H9 (cell line): ENCODE data around the gene POU2F3. TPM values are rescaled to one million over a fixed set of nuclear protein-coding genes. Genes with fewer than 3 reads are reported as not detected.

Source experiments
- DNase-seq: peaks from one replicate; pipeline ENCODE4 v3.0.0-alpha.2; 2017
- H2AFZ ChIP-seq: one replicate; pipeline ENCODE4 v1.6.1; 2013; ENCODE audit warnings: mild to moderate bottlenecking, low read length, control low read depth, moderate library complexity
- H2AK5ac ChIP-seq: 2 replicates; pipeline ENCODE4 v1.6.1; 2013; ENCODE audit warnings: low read length, control low read depth, mixed read lengths; ENCODE audit not compliant: insufficient read length
- H2BK120ac ChIP-seq: one replicate; pipeline ENCODE4 v1.6.1; 2013; ENCODE audit warnings: low read depth, mild to moderate bottlenecking, low read length, control low read depth, inconsistent platforms; ENCODE audit not compliant: poor library complexity, severe bottlenecking
- H2BK12ac ChIP-seq: 2 replicates; pipeline ENCODE4 v1.6.1; 2013; ENCODE audit warnings: low read length, control low read depth, mixed read lengths, low read depth; ENCODE audit not compliant: insufficient read length
- H2BK15ac ChIP-seq: 2 replicates; pipeline ENCODE4 v1.6.1; 2013; ENCODE audit warnings: low read depth, low read length, control low read depth
- H2BK20ac ChIP-seq: one replicate; pipeline ENCODE4 v1.6.1; 2013; ENCODE audit warnings: low read depth, mild to moderate bottlenecking, low read length, control low read depth, inconsistent platforms; ENCODE audit not compliant: poor library complexity, severe bottlenecking
- H2BK5ac ChIP-seq: 2 replicates; pipeline ENCODE4 v1.6.1; 2013; ENCODE audit warnings: low read length, control low read depth, mixed read lengths; ENCODE audit not compliant: insufficient read length
- H3K14ac ChIP-seq: 2 replicates; pipeline ENCODE4 v1.6.1; 2013; ENCODE audit warnings: low read length, control low read depth; ENCODE audit not compliant: insufficient read depth
- H3K18ac ChIP-seq: 2 replicates; pipeline ENCODE4 v1.6.1; 2013; ENCODE audit warnings: low read depth, mild to moderate bottlenecking, mixed read lengths, low read length, control low read depth; ENCODE audit not compliant: insufficient read length
- H3K23ac ChIP-seq: 2 replicates; pipeline ENCODE4 v1.6.1; 2013; ENCODE audit warnings: low read length, control low read depth, mixed read lengths, low read depth; ENCODE audit not compliant: insufficient read length
- H3K23me2 ChIP-seq: 2 replicates; pipeline ENCODE4 v1.6.1; 2013; ENCODE audit warnings: low read depth, mild to moderate bottlenecking, mixed read lengths, low read length, control low read depth; ENCODE audit not compliant: insufficient read length, poor library complexity, severe bottlenecking
- H3K27ac ChIP-seq: 2 replicates; pipeline ENCODE4 v1.5.1; 2013; ENCODE audit warnings: low read length, control low read depth, mixed read lengths, low read depth; ENCODE audit not compliant: insufficient read length
- H3K27me3 ChIP-seq: 2 replicates; pipeline ENCODE4 v1.6.1; 2013; ENCODE audit warnings: low read length, control low read depth, inconsistent platforms; ENCODE audit not compliant: insufficient read depth
- H3K4ac ChIP-seq: 2 replicates; pipeline ENCODE4 v1.6.1; 2013; ENCODE audit warnings: low read depth, mild to moderate bottlenecking, control low read depth, inconsistent platforms, low read length, moderate library complexity
- H3K4me1 ChIP-seq: 2 replicates; pipeline ENCODE4 v1.6.1; 2013; ENCODE audit warnings: low read length, control low read depth, inconsistent platforms; ENCODE audit not compliant: insufficient read depth
- H3K4me2 ChIP-seq: 2 replicates; pipeline ENCODE4 v1.6.1; 2013; ENCODE audit warnings: low read length, control low read depth, mixed read lengths; ENCODE audit not compliant: insufficient read length, insufficient read depth
- H3K56ac ChIP-seq: 2 replicates; pipeline ENCODE4 v1.6.1; 2013; ENCODE audit warnings: low read depth, mild to moderate bottlenecking, mixed read lengths, low read length, control low read depth; ENCODE audit not compliant: insufficient read length
- H3K79me1 ChIP-seq: 2 replicates; pipeline ENCODE4 v1.6.1; 2013; ENCODE audit warnings: low read depth, mild to moderate bottlenecking, moderate library complexity, low read length, control low read depth, inconsistent platforms; ENCODE audit not compliant: insufficient read depth, poor library complexity, severe bottlenecking
- H3K79me2 ChIP-seq: 2 replicates; pipeline ENCODE4 v1.6.1; 2013; ENCODE audit warnings: low read length, control low read depth, inconsistent platforms; ENCODE audit not compliant: insufficient read depth
- H3K9ac ChIP-seq: 2 replicates; pipeline ENCODE4 v1.6.1; 2013; ENCODE audit warnings: low read length, control low read depth, mixed read lengths; ENCODE audit not compliant: insufficient read length; ENCODE audit errors: extremely low read depth
- H3K9me3 ChIP-seq: one replicate; pipeline ENCODE4 v1.6.1; 2013; ENCODE audit warnings: low read depth, low read length, inconsistent platforms; ENCODE audit not compliant: control insufficient read depth
- H3T11ph ChIP-seq: one replicate; pipeline ENCODE4 v1.6.1; 2013; ENCODE audit warnings: mild to moderate bottlenecking, low read length, control low read depth, inconsistent platforms
- H4K20me1 ChIP-seq: one replicate; pipeline ENCODE4 v1.6.1; 2013; ENCODE audit not compliant: control insufficient read depth, insufficient read length, insufficient read depth
- H4K5ac ChIP-seq: 2 replicates; pipeline ENCODE4 v1.6.1; 2013; ENCODE audit warnings: low read depth, mild to moderate bottlenecking, mixed read lengths, low read length, control low read depth; ENCODE audit not compliant: insufficient read length
- H4K8ac ChIP-seq: replicated peaks from 2 replicates; pipeline ENCODE4 v1.6.1; 2013; ENCODE audit warnings: low read length, control low read depth, mixed read lengths, low read depth; ENCODE audit not compliant: insufficient read length
- H4K91ac ChIP-seq: 2 replicates; pipeline ENCODE4 v1.6.1; 2013; ENCODE audit warnings: low read depth, mild to moderate bottlenecking, moderate library complexity, mixed read lengths, low read length, control low read depth; ENCODE audit not compliant: insufficient read length
- H3K27ac Mint-ChIP-seq, 3 experiments: 2 replicates in 2 of 3; 3 replicates in 1 of 3; pipeline ENCODE4 v1.8.0; 2020 to 2021; ENCODE audit warnings: mixed read lengths in 3 of 3, mild to moderate bottlenecking in 1 of 3, moderate library complexity in 1 of 3
- H3K27me3 Mint-ChIP-seq: 2 replicates; pipeline ENCODE4 v1.8.0; 2021; ENCODE audit warnings: low read depth, mild to moderate bottlenecking, moderate library complexity, mixed read lengths
- H3K36me3 Mint-ChIP-seq, 3 experiments: 2 replicates in 2 of 3; 3 replicates in 1 of 3; pipeline ENCODE4 v1.8.0; 2020 to 2021; ENCODE audit warnings: low read depth in 3 of 3, mixed read lengths in 3 of 3; ENCODE audit not compliant: insufficient read depth in 1 of 3
- H3K4me1 Mint-ChIP-seq, 2 experiments: 2 replicates each; pipeline ENCODE4 v1.8.0; 2020; ENCODE audit warnings: mixed read lengths in 2 of 2
- H3K4me3 Mint-ChIP-seq, 2 experiments: 2 replicates in 1 of 2; 3 replicates in 1 of 2; pipeline ENCODE4 v1.8.0; 2020 to 2021; ENCODE audit warnings: mild to moderate bottlenecking in 2 of 2, mixed read lengths in 2 of 2, moderate library complexity in 1 of 2
- H3K9me3 Mint-ChIP-seq, 2 experiments: 2 replicates in 1 of 2; 3 replicates in 1 of 2; pipeline ENCODE4 v1.8.0; 2020; ENCODE audit warnings: mild to moderate bottlenecking in 2 of 2, mixed read lengths in 2 of 2, moderate library complexity in 1 of 2
- WGBS: extraction: QIAGEN DNeasy Blood & Tissue Kit; methylation state at CpG from one replicate; pipeline ENCODE4 v1.1.7; 2013; ENCODE audit warnings: missing lambda C conversion rate, low lambda C conversion rate, mixed read lengths; ENCODE audit not compliant: insufficient read length; ENCODE audit errors: extremely low coverage; 5-methylcytosine and 5-hydroxymethylcytosine counted together
- total RNA-seq: library from RNA; stranded (reverse); gene quantifications from 2 replicates; pipeline ENCODE4 v1.2.1, GENCODE V29; 2021
- TF ChIP-seq, protein P1 (sequence below): fragments of 200-600 bp; sonication (generic); conservative IDR thresholded peaks from 3 replicates; pipeline ENCODE4 v1.8.0; 2021; ENCODE audit warnings: antibody characterized with exemption, mild to moderate bottlenecking

Gene POU2F3
- total RNA-seq, 1 experiment from 2014 or later, result 1.1 TPM

DNA sequence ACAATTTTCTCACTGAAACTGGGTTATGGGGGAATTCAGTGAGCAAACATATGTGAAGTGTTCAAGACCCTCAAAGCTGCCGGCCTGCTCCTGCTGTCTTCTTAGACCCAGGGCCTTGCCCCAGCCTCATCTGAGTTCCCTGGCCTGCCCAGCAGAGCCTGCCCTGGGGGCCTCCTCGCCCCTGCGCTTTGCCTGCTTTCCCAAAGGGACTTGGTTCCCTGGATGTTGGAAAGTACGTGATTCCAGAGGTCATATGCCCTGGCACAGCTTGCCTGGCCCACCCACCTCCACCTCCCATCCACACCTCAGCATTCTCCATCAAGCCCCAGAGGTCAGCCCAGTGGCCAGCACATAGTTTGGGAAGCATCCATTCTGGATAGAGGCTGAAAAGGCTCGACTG, 13.7 kb upstream of the POU2F3 start:
- Mint-ChIP-seq H3K36me3 (no peaks in the 10 kb centered on the region; a peak in 1 of 7 replicates), H3K4me3 (no peak overlapping the region; a peak in 1 of 5 replicates), H3K4me1 (peaks cover 5 to 13% of the 10 kb centered on the region in 2 experiments), H3K27me3 (peaks cover 71% of the 10 kb centered on the region), H3K27ac (no peak overlapping the region), H3K9me3 (no peaks in the 10 kb centered on the region; a peak in 1 of 5 replicates)
- no peak overlapping the region for H3K56ac ChIP-seq
- peaks cover 2% of the 10 kb centered on the region; the same call in 1 of the 2 replicates for H3K27me3 ChIP-seq
- WGBS, result no CpG with 5 or more reads among the region's 5 CpGs
- H4K5ac ChIP-seq, result no peak overlapping the region
- no peak overlapping the region for H3K9ac ChIP-seq
- no peak overlapping the region for H3K23ac ChIP-seq
- no peak overlapping the region for H3T11ph ChIP-seq
- no peaks in the 10 kb centered on the region for H3K79me1 ChIP-seq
- no peak overlapping the region for H2BK15ac ChIP-seq
- no peak for DNase-seq
- H3K18ac ChIP-seq, result no peak overlapping the region
- H4K20me1 ChIP-seq, result no peaks in the 10 kb centered on the region
- H2BK12ac ChIP-seq, result no peak overlapping the region
- no peak overlapping the region for H3K14ac ChIP-seq
- no peaks in the 10 kb centered on the region for H3K23me2 ChIP-seq
- no peak overlapping the region for H2BK5ac ChIP-seq
- no peaks in the 10 kb centered on the region for H3K79me2 ChIP-seq
- no peak overlapping the region for H3K4me2 ChIP-seq
- H4K8ac ChIP-seq, result no peak overlapping the region
- no peaks in the 10 kb centered on the region for H3K9me3 ChIP-seq
- H2BK120ac ChIP-seq, result no peak overlapping the region
- H4K91ac ChIP-seq, result no peak overlapping the region
- H3K4ac ChIP-seq, result no peak overlapping the region
- no peak overlapping the region for H2AFZ ChIP-seq
- H2AK5ac ChIP-seq, result no peak overlapping the region
- H3K27ac ChIP-seq, result no peak overlapping the region
- H3K4me1 ChIP-seq, result no peaks in the 10 kb centered on the region; the same call in 1 of the 2 replicates
- no peak overlapping the region for H2BK20ac ChIP-seq
- TF ChIP-seq, protein P1, sequence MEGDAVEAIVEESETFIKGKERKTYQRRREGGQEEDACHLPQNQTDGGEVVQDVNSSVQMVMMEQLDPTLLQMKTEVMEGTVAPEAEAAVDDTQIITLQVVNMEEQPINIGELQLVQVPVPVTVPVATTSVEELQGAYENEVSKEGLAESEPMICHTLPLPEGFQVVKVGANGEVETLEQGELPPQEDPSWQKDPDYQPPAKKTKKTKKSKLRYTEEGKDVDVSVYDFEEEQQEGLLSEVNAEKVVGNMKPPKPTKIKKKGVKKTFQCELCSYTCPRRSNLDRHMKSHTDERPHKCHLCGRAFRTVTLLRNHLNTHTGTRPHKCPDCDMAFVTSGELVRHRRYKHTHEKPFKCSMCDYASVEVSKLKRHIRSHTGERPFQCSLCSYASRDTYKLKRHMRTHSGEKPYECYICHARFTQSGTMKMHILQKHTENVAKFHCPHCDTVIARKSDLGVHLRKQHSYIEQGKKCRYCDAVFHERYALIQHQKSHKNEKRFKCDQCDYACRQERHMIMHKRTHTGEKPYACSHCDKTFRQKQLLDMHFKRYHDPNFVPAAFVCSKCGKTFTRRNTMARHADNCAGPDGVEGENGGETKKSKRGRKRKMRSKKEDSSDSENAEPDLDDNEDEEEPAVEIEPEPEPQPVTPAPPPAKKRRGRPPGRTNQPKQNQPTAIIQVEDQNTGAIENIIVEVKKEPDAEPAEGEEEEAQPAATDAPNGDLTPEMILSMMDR, result no peak
